ENCODE measurements around the gene CCDC197.

GRCh38 chr14:94005324-94006073 lies 8.4 kb downstream of the CCDC197 start:
- TF ChIP-seq ARID4B (CRISPR knock-in tag; IDR thresholded peaks at IDR 0.05; ENCODE audit: borderline replicate concordance) = no peak
- TF ChIP-seq ESRRA (CRISPR knock-in tag; IDR thresholded peaks at IDR 0.05; ENCODE audit: borderline replicate concordance) = no peak
- TF ChIP-seq ETV6 (CRISPR knock-in tag; IDR thresholded peaks at IDR 0.05) = no peak

Measured in WTC11 (cell line).